CD4-positive, alpha-beta memory T cell (primary cell): Measurements from ENCODE around the gene SF3B4. TPM values are rescaled to one million over a fixed set of nuclear protein-coding genes. Genes with fewer than 3 reads are reported as not detected.
A peak's percentile ranks its signal among the peaks of the same experiment; 100 is the strongest.

Experiments used
- CTCF ChIA-PET: fragments of 350-600 bp; sonication (Branson Sonifier 250); formaldehyde crosslinking; loops from one replicate; lab custom pipeline; 2021; ENCODE audit warnings: inconsistent platforms; ENCODE audit not compliant: partially characterized antibody; lab: Charles Lee
- POLR2A ChIA-PET: fragments of 350-600 bp; sonication (Branson Sonifier 250); formaldehyde crosslinking; loops from one replicate; lab custom pipeline; 2021; ENCODE audit not compliant: partially characterized antibody; lab: Charles Lee
- DNase-seq, 5 donors: peaks; one replicate each; pipeline versions ENCODE4 v3.0.0 to v3.0.0-alpha.2; 2020 to 2022; ENCODE audit warnings: mixed read lengths in 1 of 5
- H3K27ac ChIP-seq: one replicate; pipeline ENCODE4 v1.7.0; 2013; ENCODE audit warnings: low read depth, low read length
- H3K27me3 ChIP-seq: 2 replicates; pipeline ENCODE4 v1.7.0; 2013; ENCODE audit warnings: mild to moderate bottlenecking, low read length, moderate library complexity; ENCODE audit not compliant: insufficient read depth
- H3K36me3 ChIP-seq: 2 replicates; pipeline ENCODE4 v1.7.0; 2013; ENCODE audit warnings: mild to moderate bottlenecking, low read length, moderate library complexity; ENCODE audit not compliant: insufficient read depth
- H3K4me1 ChIP-seq: 2 replicates; pipeline ENCODE4 v1.7.0; 2013; ENCODE audit warnings: mild to moderate bottlenecking, low read length, moderate library complexity; ENCODE audit not compliant: insufficient read depth
- H3K4me3 ChIP-seq, 2 donors: one replicate each; pipeline ENCODE4 v1.7.0; 2013; ENCODE audit warnings: low read length in 2 of 2, mild to moderate bottlenecking in 1 of 2
- H3K9me3 ChIP-seq, 2 donors: one replicate each; pipeline ENCODE4 v1.7.0; 2013; ENCODE audit warnings: low read length in 2 of 2, control low read depth in 1 of 2; ENCODE audit not compliant: control insufficient read depth in 1 of 2
- H3K27ac Mint-ChIP-seq, 7 donors: one replicate each; pipeline ENCODE4 v1.8.0; 2020 to 2021; ENCODE audit warnings: mixed read lengths in 7 of 7, mild to moderate bottlenecking in 6 of 7, inconsistent platforms in 3 of 7, moderate library complexity in 3 of 7
- H3K27me3 Mint-ChIP-seq, 2 donors: one replicate each; pipeline ENCODE4 v1.8.0; 2020 to 2021; ENCODE audit warnings: mixed read lengths in 2 of 2
- H3K36me3 Mint-ChIP-seq, 2 donors: one replicate each; pipeline ENCODE4 v1.8.0; 2020 to 2021; ENCODE audit warnings: mixed read lengths in 2 of 2, inconsistent platforms in 1 of 2, mild to moderate bottlenecking in 1 of 2
- H3K4me1 Mint-ChIP-seq, 4 donors: one replicate each; pipeline ENCODE4 v1.8.0; 2020 to 2021; ENCODE audit warnings: mixed read lengths in 4 of 4, mild to moderate bottlenecking in 1 of 4
- H3K4me3 Mint-ChIP-seq, 8 donors: one replicate each; pipeline ENCODE4 v1.8.0; 2020 to 2021; ENCODE audit warnings: mixed read lengths in 8 of 8, mild to moderate bottlenecking in 7 of 8, moderate library complexity in 6 of 8, inconsistent platforms in 3 of 8
- H3K9me3 Mint-ChIP-seq, 8 donors: one replicate each; pipeline ENCODE4 v1.8.0; 2020 to 2021; ENCODE audit warnings: mixed read lengths in 8 of 8, mild to moderate bottlenecking in 5 of 8, inconsistent platforms in 3 of 8, moderate library complexity in 1 of 8
- intact Hi-C: fragments of 100-400 bp; cut with micrococcal nuclease; formaldehyde crosslinking; loops from one replicate; pipeline ENCODE4 v1.15.1; 2023
- polyA plus RNA-seq, 2 donors: library from polyadenylated mRNA; unstranded; fragments of 300-500 nt; fragmentation: Illumina TruSeq; gene quantifications; one replicate each; pipeline ENCODE4 v1.2.3, GENCODE V29; 2021
- total RNA-seq, 2 experiments: library from RNA; stranded (reverse); gene quantifications; one replicate each; pipeline ENCODE4 v1.2.3, GENCODE V29; 2021

The SF3B4 gene, protein sequence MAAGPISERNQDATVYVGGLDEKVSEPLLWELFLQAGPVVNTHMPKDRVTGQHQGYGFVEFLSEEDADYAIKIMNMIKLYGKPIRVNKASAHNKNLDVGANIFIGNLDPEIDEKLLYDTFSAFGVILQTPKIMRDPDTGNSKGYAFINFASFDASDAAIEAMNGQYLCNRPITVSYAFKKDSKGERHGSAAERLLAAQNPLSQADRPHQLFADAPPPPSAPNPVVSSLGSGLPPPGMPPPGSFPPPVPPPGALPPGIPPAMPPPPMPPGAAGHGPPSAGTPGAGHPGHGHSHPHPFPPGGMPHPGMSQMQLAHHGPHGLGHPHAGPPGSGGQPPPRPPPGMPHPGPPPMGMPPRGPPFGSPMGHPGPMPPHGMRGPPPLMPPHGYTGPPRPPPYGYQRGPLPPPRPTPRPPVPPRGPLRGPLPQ
- 10 to 100 TPM; 47.7 to 48.8 TPM for total RNA-seq
- polyA plus RNA-seq: 100 to 1,000 TPM in 1 of 2 donors, 10 to 100 TPM in 1; 82.2 to 112 TPM

DNA sequence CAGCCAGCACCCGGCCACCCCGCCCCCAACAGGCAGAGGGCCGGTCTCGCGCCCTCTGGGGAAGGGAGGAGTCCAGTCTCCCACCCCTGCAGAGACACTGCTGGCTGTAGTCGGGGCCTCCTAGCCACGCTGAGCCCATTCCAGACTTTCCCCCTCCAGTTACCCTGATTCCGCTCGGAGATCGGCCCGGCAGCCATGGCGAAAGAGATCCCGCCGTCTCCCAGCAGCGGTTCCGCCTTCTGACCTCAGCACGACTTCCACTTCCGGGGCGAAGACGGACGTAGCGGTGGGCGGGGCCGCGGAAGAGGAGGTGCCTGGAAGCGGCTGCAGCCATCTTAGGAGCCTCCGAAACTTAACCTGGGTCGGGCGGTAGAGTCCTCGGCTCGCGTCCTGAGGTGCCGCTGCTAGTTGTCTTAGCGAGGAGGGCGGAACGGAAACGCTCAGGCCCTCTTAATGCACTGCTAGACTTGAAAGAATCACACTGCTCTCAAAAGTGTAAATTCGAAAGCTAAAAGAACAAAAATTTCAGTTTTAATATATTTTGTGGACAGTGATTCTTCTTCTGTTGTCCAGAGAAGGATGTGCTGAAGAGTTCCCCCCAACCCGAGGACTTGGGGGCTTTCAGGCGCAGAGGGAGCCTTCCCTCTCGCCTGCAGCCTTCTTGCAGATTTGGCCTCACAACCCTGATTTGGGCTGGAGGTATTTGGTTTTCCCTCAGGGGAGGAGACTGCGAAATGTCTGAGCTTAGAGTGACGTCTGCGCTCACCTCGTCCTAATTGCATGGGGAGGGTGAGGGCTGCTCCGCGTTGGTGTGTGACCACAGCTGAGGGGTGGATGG, at the start of gene SF3B4:
Gene SF3B4, minus strand, starts transcription at position 241 of the 838 bp plus-strand sequence. Its CDS starts 44 bp downstream, at position 197.
- Mint-ChIP-seq H3K4me3 (peak within 1 kb of the TSS; percentile 90 to 98 (median 96)), H3K9me3 (no peaks in the 10 kb centered on the region), H3K27me3 (peaks cover 3% of the 10 kb centered on the region in 2 donors), H3K27ac (peak within 1 kb of the TSS; percentile 95 to 98 (median 97)), H3K36me3 (peaks cover 32 to 45% of the 10 kb centered on the region in 2 donors), H3K4me1 (peaks cover 28 to 53% (median 41%) of the 10 kb centered on the region in 4 donors)
- Histone ChIP-seq H3K27ac (peak within 1 kb of the TSS; percentile 87), H3K4me3 (peak within 1 kb of the TSS; percentile 80 to 86), H3K4me1 (peaks cover 40% of the 10 kb centered on the region), H3K36me3 (peaks cover 36% of the 10 kb centered on the region), H3K27me3 (no peaks in the 10 kb centered on the region), H3K9me3 (no peaks in the 10 kb centered on the region)
- CTCF ChIA-PET: interaction anchor here (1.0 to 2.2 kb wide), 4 partner anchors 34 to 259 kb away, joined by 3 to 13 read pairs (median 6); a partner anchor contains a TSS
- intact Hi-C loops: loop anchor here (1.0 kb wide), 3 partner anchors 12 to 40 kb away; partner anchors contain the start of gene BOLA1
- DNase-seq: peak; percentile 93 to 97 (median 94)
- POLR2A ChIA-PET: interaction anchor here (0.8 to 6.6 kb wide), 26 partner anchors 9 to 702 kb away, joined by 3 to 176 read pairs (median 5); partner anchors contain the start of genes APH1A, BOLA1, ENSA and OTUD7B

DNA sequence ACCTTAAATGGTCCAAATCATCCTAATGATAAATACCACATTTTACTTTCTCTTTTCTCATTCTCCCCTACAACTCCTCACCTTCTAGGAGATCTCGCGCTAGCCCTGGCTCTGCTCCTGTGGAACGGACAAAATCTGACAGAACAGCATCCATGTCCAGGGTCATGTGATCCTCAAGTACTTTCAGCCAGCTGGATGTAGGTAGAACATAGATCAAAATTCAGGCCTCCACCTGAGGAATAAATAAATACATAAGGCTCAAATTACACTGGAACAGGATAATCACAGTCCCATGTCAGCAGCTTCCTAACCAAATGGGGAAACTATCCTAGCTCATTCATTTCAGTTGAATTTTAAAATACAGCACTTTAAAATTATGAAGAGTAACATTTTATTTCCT, 49.7 kb upstream of the SF3B4 start:
- Mint-ChIP-seq H3K9me3 (no peaks in the 10 kb centered on the region), H3K27ac (peak overlapping the region in 2 of 7 donors; percentile 14 to 59), H3K27me3 (no peaks in the 10 kb centered on the region), H3K4me1 (peaks cover 6 to 13% (median 7%) of the 10 kb centered on the region in 4 donors), H3K4me3 (no peak overlapping the region), H3K36me3 (peaks cover 24 to 26% of the 10 kb centered on the region in 2 donors)
- Histone ChIP-seq H3K4me3 (no peak overlapping the region), H3K9me3 (no peaks in the 10 kb centered on the region), H3K36me3 (no peaks in the 10 kb centered on the region), H3K27me3 (no peaks in the 10 kb centered on the region), H3K4me1 (no peaks in the 10 kb centered on the region), H3K27ac (no peak overlapping the region)
- intact Hi-C loops: no loop called here
- ChIA-PET POLR2A (no interaction called here), CTCF (interaction anchor here (1.3 kb wide), 1 partner anchor 210 kb away, joined by 3 read pairs; no protein-coding TSS in a partner anchor)
- DNase-seq: no peak

DNA sequence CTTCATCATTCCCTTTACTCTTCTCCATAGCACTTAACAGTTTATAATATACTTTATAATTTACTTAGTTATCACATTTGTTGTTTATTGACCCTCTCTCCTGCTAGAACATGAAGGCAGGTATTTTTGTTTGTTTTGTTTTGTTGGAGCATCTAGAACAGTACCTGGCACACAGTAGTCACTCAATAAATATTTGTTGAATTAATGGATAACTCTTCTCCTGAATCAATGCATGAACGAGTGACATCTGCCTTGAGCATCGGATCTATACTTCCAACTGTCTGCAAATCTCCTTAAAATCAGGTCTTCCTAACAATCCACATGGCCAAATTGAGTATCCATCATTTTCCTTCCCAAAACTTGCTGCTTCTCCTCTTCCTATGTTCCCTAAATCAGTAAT, 44.9 kb upstream of the SF3B4 start:
- no peak for DNase-seq
- peaks cover 0 to 1% (median 0%) of the 10 kb centered on the region in 4 donors for H3K4me1 Mint-ChIP-seq
- H3K27me3 ChIP-seq: no peaks in the 10 kb centered on the region
- no peaks in the 10 kb centered on the region for H3K27me3 Mint-ChIP-seq
- H3K27ac Mint-ChIP-seq: peak overlapping the region in 2 of 7 donors; percentile 18 to 22
- H3K9me3 ChIP-seq: no peaks in the 10 kb centered on the region
- peaks cover 5% of the 10 kb centered on the region for H3K36me3 ChIP-seq
- ChIA-PET POLR2A (no interaction called here), CTCF (interaction anchor here (1.5 to 1.8 kb wide), 3 partner anchors 10 to 214 kb away, joined by 3 to 9 read pairs (median 4); no protein-coding TSS in a partner anchor)
- H3K4me1 ChIP-seq: no peaks in the 10 kb centered on the region
- H3K27ac ChIP-seq: no peak overlapping the region
- H3K4me3 Mint-ChIP-seq: no peak overlapping the region
- no peak overlapping the region for H3K4me3 ChIP-seq
- intact Hi-C loops: no loop called here
- H3K9me3 Mint-ChIP-seq: no peaks in the 10 kb centered on the region
- H3K36me3 Mint-ChIP-seq: peaks cover 42 to 46% of the 10 kb centered on the region in 2 donors

DNA sequence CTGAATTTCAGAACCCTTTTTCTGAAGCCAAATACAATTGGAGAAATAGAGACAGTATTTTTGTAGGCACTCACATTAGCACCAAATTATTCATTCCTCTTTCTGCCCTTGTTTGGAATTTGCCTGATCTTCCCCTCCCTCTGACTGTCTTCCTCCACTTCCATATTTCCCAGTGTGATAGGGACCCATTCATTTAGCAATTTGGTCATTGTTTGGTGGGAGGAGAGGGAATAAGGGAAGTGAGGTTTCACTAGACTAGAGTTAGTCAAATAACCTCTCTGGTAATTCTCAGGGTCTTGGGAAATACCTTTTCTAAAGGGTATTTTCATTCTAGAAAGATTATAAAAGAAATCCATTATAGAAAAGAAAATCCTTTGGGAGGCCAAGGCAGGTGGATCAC, 40.0 kb upstream of the SF3B4 start:
- H3K36me3 Mint-ChIP-seq: peaks cover 28 to 55% of the 10 kb centered on the region in 2 donors
- intact Hi-C loops: loop anchor here (5.0 kb wide), 1 partner anchor 45 kb away; the partner anchor contains the start of gene OTUD7B
- DNase-seq: no peak
- H3K4me3 Mint-ChIP-seq: no peak overlapping the region
- no peak overlapping the region for H3K27ac ChIP-seq
- H3K9me3 Mint-ChIP-seq: no peaks in the 10 kb centered on the region
- no peaks in the 10 kb centered on the region for H3K9me3 ChIP-seq
- ChIA-PET POLR2A (no interaction called here), CTCF (interaction anchor here (0.6 to 2.0 kb wide), 2 partner anchors 219 to 396 kb away, joined by 3 to 6 read pairs; no protein-coding TSS in a partner anchor)
- no peaks in the 10 kb centered on the region for H3K27me3 ChIP-seq
- H3K27me3 Mint-ChIP-seq: no peaks in the 10 kb centered on the region
- H3K27ac Mint-ChIP-seq: no peak overlapping the region
- H3K36me3 ChIP-seq: peaks cover 18% of the 10 kb centered on the region
- H3K4me3 ChIP-seq: no peak overlapping the region
- peaks cover 4 to 9% (median 7%) of the 10 kb centered on the region in 4 donors for H3K4me1 Mint-ChIP-seq
- H3K4me1 ChIP-seq: peaks cover 6% of the 10 kb centered on the region

DNA sequence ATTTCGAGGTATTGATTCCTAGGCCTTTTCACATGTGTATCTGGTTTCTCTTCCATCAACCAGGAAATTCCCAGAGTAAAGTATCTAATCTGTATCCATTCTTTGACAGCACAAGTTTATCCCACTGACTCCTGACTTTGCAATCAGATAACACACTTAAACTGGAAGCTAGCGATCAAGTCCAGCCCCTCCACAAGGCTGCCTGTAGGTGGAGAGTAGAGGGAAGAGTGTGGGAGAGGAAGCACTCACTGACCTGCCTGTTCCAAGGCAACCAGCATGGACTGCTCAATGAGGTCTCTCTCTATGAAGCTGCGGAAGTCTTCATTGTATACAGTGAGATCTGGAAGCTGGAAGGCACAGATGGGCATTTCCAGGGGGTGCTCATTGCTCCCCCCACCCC, 39.4 kb upstream of the SF3B4 start:
- Mint-ChIP-seq H3K36me3 (peaks cover 24 to 49% of the 10 kb centered on the region in 2 donors), H3K27ac (peak overlapping the region in 1 of 7 donors; percentile 53)

DNA sequence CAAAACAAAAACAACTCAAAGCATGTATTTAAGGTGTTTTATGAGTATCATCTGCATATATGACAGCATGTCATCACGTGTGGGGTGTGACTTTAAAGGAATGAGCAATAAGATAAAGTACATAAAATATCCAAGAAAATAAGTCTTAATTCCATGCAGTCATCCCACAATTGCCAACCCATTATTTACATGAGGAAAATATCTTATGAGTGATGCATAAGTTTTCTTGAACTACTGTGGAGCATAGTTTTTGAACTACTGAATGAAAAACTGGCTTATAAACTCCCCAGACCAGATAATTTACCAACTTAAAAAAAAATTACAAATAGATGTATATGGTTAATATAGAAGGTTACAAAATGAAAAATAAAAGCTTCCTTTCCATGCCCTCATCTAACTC, 38.8 kb upstream of the SF3B4 start:
- Mint-ChIP-seq H3K27me3 (no peaks in the 10 kb centered on the region), H3K9me3 (no peaks in the 10 kb centered on the region), H3K27ac (peak overlapping the region in 3 of 7 donors; percentile 75 to 85 (median 84)), H3K36me3 (peaks cover 19 to 44% of the 10 kb centered on the region in 2 donors), H3K4me1 (peaks cover 10 to 21% (median 16%) of the 10 kb centered on the region in 4 donors), H3K4me3 (no peak overlapping the region)
- Histone ChIP-seq H3K9me3 (no peaks in the 10 kb centered on the region), H3K36me3 (peaks cover 18% of the 10 kb centered on the region), H3K4me1 (peaks cover 16% of the 10 kb centered on the region), H3K4me3 (no peak overlapping the region), H3K27ac (no peak overlapping the region), H3K27me3 (no peaks in the 10 kb centered on the region)
- CTCF ChIA-PET: interaction anchor here (1.0 to 2.0 kb wide), 2 partner anchors 221 to 224 kb away, joined by 3 to 6 read pairs; no protein-coding TSS in a partner anchor
- POLR2A ChIA-PET: no interaction called here
- intact Hi-C loops: loop anchor here (5.0 kb wide), 1 partner anchor 46 kb away; the partner anchor contains the start of gene OTUD7B
- no peak for DNase-seq

More for the DNA sequence above, 39.4 kb upstream of the SF3B4 start:
- Histone ChIP-seq H3K9me3 (no peaks in the 10 kb centered on the region), H3K36me3 (peaks cover 18% of the 10 kb centered on the region), H3K27ac (no peak overlapping the region), H3K4me3 (no peak overlapping the region), H3K27me3 (no peaks in the 10 kb centered on the region), H3K4me1 (peaks cover 12% of the 10 kb centered on the region)
- POLR2A ChIA-PET: no interaction called here
- intact Hi-C loops: loop anchor here (5.0 kb wide), 1 partner anchor 45 kb away; the partner anchor contains the start of gene OTUD7B
- Mint-ChIP-seq H3K4me3 (no peak overlapping the region), H3K4me1 (peaks cover 7 to 14% (median 12%) of the 10 kb centered on the region in 4 donors), H3K27me3 (no peaks in the 10 kb centered on the region), H3K9me3 (no peaks in the 10 kb centered on the region)
- no peak for DNase-seq
- CTCF ChIA-PET: interaction anchor here (1.0 to 2.0 kb wide), 2 partner anchors 220 to 223 kb away, joined by 3 to 6 read pairs; no protein-coding TSS in a partner anchor
